ENCODE results near the gene C3orf52.

C3orf52 gene

DNA sequence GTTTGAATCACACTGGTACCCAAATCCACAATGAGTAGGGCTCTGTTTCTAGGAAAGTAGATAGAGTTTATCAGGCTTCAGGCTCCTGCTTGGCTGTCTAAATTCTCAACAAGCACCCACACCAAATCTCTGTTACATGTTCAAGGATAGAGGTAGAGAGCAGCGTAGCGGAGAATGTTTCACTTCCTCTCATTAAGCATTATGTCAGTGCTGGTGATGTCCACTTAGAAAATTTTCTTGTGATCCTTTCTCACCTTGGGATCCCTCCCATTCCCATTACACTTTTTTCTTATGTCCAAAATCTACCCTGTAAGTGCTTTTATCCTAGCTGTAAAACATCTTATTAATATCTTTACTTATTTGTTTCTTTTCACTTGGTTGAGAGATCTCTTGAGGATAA is 81.6 kb downstream of the C3orf52 start:
- Histone ChIP-seq H3K4me1 (ENCODE audit: control insufficient read depth, insufficient read depth, low read length) (no peaks in the 10 kb centered on the region), H3K9me3 (ENCODE audit: control insufficient read depth, low read length) (no peaks in the 10 kb centered on the region), H3K4me3 (ENCODE audit: low read length) (no peak overlapping the region), H3K9ac (ENCODE audit: low read length) (no peak overlapping the region), H3K27me3 (ENCODE audit: control insufficient read depth, insufficient read depth, low read length) (no peaks in the 10 kb centered on the region), H3K36me3 (ENCODE audit: control insufficient read depth, insufficient read depth, low read length) (no peaks in the 10 kb centered on the region)

Measured in mucosa of stomach (tissue), 1 donor.